H1 (cell line): Measurements from ENCODE around the gene SLC10A2. TPM values are rescaled to one million over a fixed set of nuclear protein-coding genes. Genes with fewer than 3 reads are reported as not detected.

Experiments
- CBX5 ChIP-seq: fragments of 300-800, 300-1000 bp; sonication (generic); IDR thresholded peaks from 2 replicates; pipeline ENCODE4 v1.7.1; 2016; ENCODE audit warnings: antibody characterized with exemption, low read length, low read depth
- CHD2 ChIP-seq: IDR thresholded peaks from 2 replicates; pipeline ENCODE4 v1.6.1; 2012; ENCODE audit warnings: low read length, improper control_type of control experiment
- CTCF ChIP-seq, 3 experiments: IDR thresholded peaks; 1 replicate in 2 of 3; 2 replicates in 1 of 3; pipeline versions ENCODE4 v1.5.1 to v1.6.1; 2011; ENCODE audit warnings: low read length in 3 of 3, mild to moderate bottlenecking in 3 of 3, inconsistent platforms in 2 of 3, low read depth in 1 of 3, moderate library complexity in 1 of 3; ENCODE audit not compliant: insufficient read depth in 1 of 3; ENCODE audit errors: control extremely low read depth in 1 of 3
- NANOG ChIP-seq: IDR thresholded peaks from 2 replicates; pipeline ENCODE4 v1.6.1; 2011; ENCODE audit warnings: low read length, low read depth, mild to moderate bottlenecking, inconsistent platforms; ENCODE audit not compliant: insufficient read depth, poor library complexity, severe bottlenecking
- RFX5 ChIP-seq: IDR thresholded peaks from 2 replicates; pipeline ENCODE4 v1.6.1; 2011; ENCODE audit warnings: low read depth, low read length, improper control_type of control experiment, borderline replicate concordance
- TBP ChIP-seq: IDR thresholded peaks from 2 replicates; pipeline ENCODE4 v1.6.1; 2011; ENCODE audit warnings: low read depth, low read length, improper control_type of control experiment
- polyA plus RNA-seq, 7 experiments: library from polyadenylated mRNA; depleted of rRNA in 3 of 7; stranded (reverse) in 5 of 7; unstranded in 2 of 7; fragments of >200 nt in 5 of 7; fragments of 200-250 nt in 2 of 7; gene quantifications; 1 replicate in 5 of 7; 2 replicates in 1 of 7; 4 replicates in 1 of 7; pipeline versions ENCODE4 v1.2.1 to v1.2.3, GENCODE V29; 2011 to 2013; ENCODE audit warnings: missing spikeins in 2 of 7, mixed read lengths in 2 of 7
- total RNA-seq: library from RNA; stranded (reverse); fragmentation: NEBNext Ultra II Directional; extraction: Animal tissue kit (Norgen Biotek cat#: 25700); gene quantifications from 2 replicates; pipeline ENCODE4 v1.2.1, GENCODE V29; 2021

SLC10A2 gene
- total and polyA plus RNA-seq, 2 of the 8 experiments (the other 6 are each of a cell fraction or from before 2014, with no cell fraction given), result not detected

- TF ChIP-seq NANOG (no peak), TBP (no peak), CBX5 (no peak), CTCF (IDR thresholded peaks at IDR 0.05; ENCODE audit: control extremely low read depth in 1 of 3, insufficient read depth in 1 of 3, low read depth in 1 of 3, low read length in 3 of 3) (no peak), CHD2 (no peak), RFX5 (no peak)
- TF ChIP-seq, all 59 proteins: peak for 0
Measured at GRCh38 chr13:103066781-103067345, 646 bp upstream of the SLC10A2 start (continued).
